Adipocyte (in vitro differentiated cells): ENCODE results near the gene SFT2D3.

Experiments used
- DNase-seq: peaks from one replicate; pipeline ENCODE4 v3.0.0-alpha.2; 2015; ENCODE audit warnings: low read depth
- H3K27me3 ChIP-seq: replicated peaks from 2 replicates; pipeline ENCODE4 v1.7.0; 2013; ENCODE audit warnings: mild to moderate bottlenecking, low read length, moderate library complexity; ENCODE audit not compliant: control insufficient read depth, insufficient read depth
- H3K36me3 ChIP-seq: 2 replicates; pipeline ENCODE4 v1.7.0; 2013; ENCODE audit warnings: low read length, mild to moderate bottlenecking, moderate library complexity; ENCODE audit not compliant: control insufficient read depth, insufficient read depth, severe bottlenecking
- H3K4me1 ChIP-seq: 2 replicates; pipeline ENCODE4 v1.7.0; 2013; ENCODE audit warnings: mild to moderate bottlenecking, low read length, moderate library complexity; ENCODE audit not compliant: control insufficient read depth, insufficient read depth
- H3K4me3 ChIP-seq: 2 replicates; pipeline ENCODE4 v1.7.0; 2013; ENCODE audit warnings: mild to moderate bottlenecking, low read length, moderate library complexity
- H3K9ac ChIP-seq: 2 replicates; pipeline ENCODE4 v1.7.0; 2013; ENCODE audit warnings: mild to moderate bottlenecking, low read length, moderate library complexity
- H3K9me3 ChIP-seq: 2 replicates; pipeline ENCODE4 v1.7.0; 2013; ENCODE audit warnings: mild to moderate bottlenecking, low read length, moderate library complexity; ENCODE audit not compliant: control insufficient read depth

Gene SFT2D3

GRCh38 chr2:127721978-127722355, 20.7 kb downstream of the SFT2D3 start:
- no peaks in the 10 kb centered on the region for H3K9me3 ChIP-seq
- DNase-seq: no peak
- H3K4me1 ChIP-seq: peaks cover 11% of the 10 kb centered on the region
- no peak overlapping the region for H3K4me3 ChIP-seq
- H3K27me3 ChIP-seq: no peaks in the 10 kb centered on the region
- peaks cover 70% of the 10 kb centered on the region for H3K36me3 ChIP-seq
- no peak overlapping the region for H3K9ac ChIP-seq

GRCh38 chr2:127722807-127723206, 21.5 kb downstream of the SFT2D3 start:
- Histone ChIP-seq H3K27me3 (no peaks in the 10 kb centered on the region), H3K36me3 (peaks cover 67% of the 10 kb centered on the region), H3K4me3 (no peak overlapping the region), H3K9ac (no peak overlapping the region), H3K4me1 (peaks cover 11% of the 10 kb centered on the region), H3K9me3 (no peaks in the 10 kb centered on the region)
- DNase-seq: no peak

GRCh38 chr2:127726158-127726880, 25.0 kb downstream of the SFT2D3 start:
- H3K9me3 ChIP-seq: no peaks in the 10 kb centered on the region
- H3K36me3 ChIP-seq: peaks cover 37% of the 10 kb centered on the region
- H3K4me1 ChIP-seq: peaks cover 9% of the 10 kb centered on the region

GRCh38 chr2:127733113-127733815, 32.0 kb downstream of the SFT2D3 start:
- no peaks in the 10 kb centered on the region for H3K9me3 ChIP-seq
- no peaks in the 10 kb centered on the region for H3K36me3 ChIP-seq

More at GRCh38 chr2:127726158-127726880, 25.0 kb downstream of the SFT2D3 start:
- Histone ChIP-seq H3K27me3 (no peaks in the 10 kb centered on the region), H3K4me3 (no peak overlapping the region), H3K9ac (no peak overlapping the region)
- no peak for DNase-seq

GRCh38 chr2:127733816-127734537, 32.7 kb downstream of the SFT2D3 start:
- no peaks in the 10 kb centered on the region for H3K27me3 ChIP-seq
- peak overlapping the region; percentile 76 for H3K4me3 ChIP-seq
- DNase-seq: peak; percentile 34
- H3K36me3 ChIP-seq: no peaks in the 10 kb centered on the region
- peak overlapping the region; percentile 68 for H3K9ac ChIP-seq
- peaks cover 37% of the 10 kb centered on the region for H3K4me1 ChIP-seq
- H3K9me3 ChIP-seq: no peaks in the 10 kb centered on the region

More at GRCh38 chr2:127733113-127733815, 32.0 kb downstream of the SFT2D3 start:
- Histone ChIP-seq H3K4me3 (peak overlapping the region; percentile 76), H3K9ac (peak overlapping the region; percentile 68), H3K4me1 (peaks cover 37% of the 10 kb centered on the region), H3K27me3 (no peaks in the 10 kb centered on the region)
- DNase-seq: no peak

- no peaks in the 10 kb centered on the region for H3K27me3 ChIP-seq
- peaks cover 37% of the 10 kb centered on the region for H3K4me1 ChIP-seq
- H3K9ac ChIP-seq: no peak overlapping the region
- H3K4me3 ChIP-seq: no peak overlapping the region
- no peaks in the 10 kb centered on the region for H3K9me3 ChIP-seq
- DNase-seq: no peak
- no peaks in the 10 kb centered on the region for H3K36me3 ChIP-seq
Measured at GRCh38 chr2:127735044-127735443, 33.7 kb downstream of the SFT2D3 start.

GRCh38 chr2:127735537-127736399, 34.5 kb downstream of the SFT2D3 start:
- no peak for DNase-seq
- no peaks in the 10 kb centered on the region for H3K27me3 ChIP-seq
- no peaks in the 10 kb centered on the region for H3K9me3 ChIP-seq
- H3K36me3 ChIP-seq: no peaks in the 10 kb centered on the region
- H3K4me3 ChIP-seq: no peak overlapping the region
- H3K4me1 ChIP-seq: peaks cover 37% of the 10 kb centered on the region
- no peak overlapping the region for H3K9ac ChIP-seq

GRCh38 chr2:127737892-127738291, 36.6 kb downstream of the SFT2D3 start:
- H3K36me3 ChIP-seq: no peaks in the 10 kb centered on the region
- DNase-seq: no peak
- no peak overlapping the region for H3K4me3 ChIP-seq
- H3K27me3 ChIP-seq: no peaks in the 10 kb centered on the region
- peaks cover 37% of the 10 kb centered on the region for H3K4me1 ChIP-seq
- H3K9me3 ChIP-seq: no peaks in the 10 kb centered on the region
- no peak overlapping the region for H3K9ac ChIP-seq

- Histone ChIP-seq H3K27me3 (no peaks in the 10 kb centered on the region), H3K36me3 (peaks cover 11% of the 10 kb centered on the region), H3K4me3 (no peak overlapping the region), H3K9ac (no peak overlapping the region), H3K4me1 (peaks cover 18% of the 10 kb centered on the region), H3K9me3 (no peaks in the 10 kb centered on the region)
- DNase-seq: no peak
Measured at GRCh38 chr2:127739800-127740199, 38.5 kb downstream of the SFT2D3 start.

GRCh38 chr2:127740665-127741288, 39.5 kb downstream of the SFT2D3 start:
- peaks cover 8% of the 10 kb centered on the region for H3K4me1 ChIP-seq
- no peaks in the 10 kb centered on the region for H3K27me3 ChIP-seq
- H3K4me3 ChIP-seq: no peak overlapping the region
- no peak overlapping the region for H3K9ac ChIP-seq
- H3K36me3 ChIP-seq: peaks cover 16% of the 10 kb centered on the region
- no peak for DNase-seq
- no peaks in the 10 kb centered on the region for H3K9me3 ChIP-seq
